Heart right ventricle (tissue), 16 donors: ENCODE data around the gene OXTR. TPM values are rescaled to one million over a fixed set of nuclear protein-coding genes. Genes with fewer than 3 reads are reported as not detected.

Experiments
- ATAC-seq, 8 donors: fragments of 200-7000 bp; cut with Tn5 transposase; one replicate each; pipeline ENCODE4 v1.9.1; 2020; ENCODE audit warnings: mild to moderate bottlenecking in 8 of 8, moderate library complexity in 8 of 8, moderate number of reproducible peaks in 1 of 8
- DNase-seq, 2 donors: peaks; one replicate each; pipeline ENCODE4 v3.0.0-alpha.2; 2020
- H3K27ac ChIP-seq, 10 donors: fragments of 200-600 bp; sonication (generic) in 2 of 10; one replicate each; pipeline versions ENCODE4 v1.5.0 to v1.8.0; 2020 to 2022; ENCODE audit warnings: mild to moderate bottlenecking in 3 of 10
- H3K27me3 ChIP-seq, 7 donors: fragments of 200-600 bp; one replicate each; pipeline ENCODE4 v1.8.0; 2021 to 2022; ENCODE audit warnings: mild to moderate bottlenecking in 2 of 7
- H3K36me3 ChIP-seq, 9 donors: fragments of 200-600 bp; sonication (generic) in 1 of 9; one replicate each; pipeline versions ENCODE4 v1.5.0 to v1.8.0; 2020 to 2022; ENCODE audit warnings: mild to moderate bottlenecking in 2 of 9
- H3K4me1 ChIP-seq, 9 donors: fragments of 200-600 bp; sonication (generic) in 1 of 9; one replicate each; pipeline versions ENCODE4 v1.5.0 to v1.8.0; 2020 to 2022; ENCODE audit warnings: mild to moderate bottlenecking in 4 of 9
- H3K4me3 ChIP-seq, 10 donors: fragments of 200-600 bp; sonication (generic) in 2 of 10; one replicate each; pipeline versions ENCODE4 v1.5.0 to v1.8.0; 2020 to 2022; ENCODE audit warnings: mild to moderate bottlenecking in 7 of 10, moderate library complexity in 2 of 10
- H3K9me3 ChIP-seq, 11 donors: fragments of 200-600 bp in 10 of 11; sonication (generic) in 2 of 11; one replicate each; pipeline versions ENCODE4 v1.5.0 to v1.8.0; 2013 to 2022; ENCODE audit warnings: mild to moderate bottlenecking in 2 of 11, control low read depth in 1 of 11, moderate library complexity in 1 of 11
- CTCF ChIP-seq, 9 donors: fragments of 200-600 bp; sonication (generic) in 2 of 9; IDR thresholded peaks; one replicate each; pipeline versions ENCODE4 v1.5.0 to v1.8.0; 2021 to 2022; ENCODE audit warnings: antibody characterized with exemption in 9 of 9, mild to moderate bottlenecking in 5 of 9, moderate library complexity in 1 of 9
- WGBS, 2 donors: extraction: QIAGEN DNeasy Blood & Tissue Kit; methylation state at CpG; one replicate each; pipeline ENCODE4 v1.1.7; 2013; ENCODE audit warnings: inconsistent platforms in 1 of 2; 5-methylcytosine and 5-hydroxymethylcytosine counted together
- intact Hi-C, 10 donors: fragments of 100-400 bp; cut with DNase I; formaldehyde crosslinking; loops; one replicate each; pipeline versions ENCODE4 v1.11.1 to v1.14.2; 2022
- polyA plus RNA-seq, 2 donors: library from polyadenylated mRNA; stranded (reverse); fragments of 200-250 nt; gene quantifications; one replicate each; pipeline ENCODE4 v1.2.3, GENCODE V29; 2013
- total RNA-seq, 10 donors: library from RNA; stranded (reverse); fragmentation: NEBNext Ultra II Directional in 3 of 10; extraction: Animal tissue kit (Norgen Biotek cat#: 25700) in 3 of 10; gene quantifications; one replicate each; pipeline versions ENCODE4 v1.2.1 to v1.2.4, GENCODE V29; 2021 to 2023
- donor health status: Arrhythmogenic right ventricular cardiomyopathy.
- donor health status: ischemic (EF 13 %, LVEDD 7.1; RV severe dilation, severe dysfunction).
- donor health status: healthy with polysubstance abuse.
- donor health status: DM: no; HTN: yes; CAD: no.
- donor health status: DM: no; HTN: no; CAD: no.
- donor health status: ischemic (EF 25% LVEDD 6.9; RV normal size, moderate dysfunction).
- donor health status: ischemic (EF 25% LVEDD 5.7; RV mildly dilated, moderate dysfunction).
- donor health status: healthy.
- donor health status: DM: yes; HTN: yes; CAD: no.
- donor health status: Ischemic cardiomyopathy.
- donor health status: ischemic (EF 35%, LVEDD 5.7; RV mildly dilated, moderate dysfunction).
- donor health status: nonischemic (EF 11% LVEDD 7.7; RV severe dilation, severe dysfunction).
- donor health status: DM: yes; HTN: yes; CAD: no.
- donor health status: PGD.
- donor health status: ischemic (EF 29% LVEDD 5.4; RV normal size, mild dysfunction).
- donor health status: nonischemic (EF 23%, LVEDD 6.1; RV moderate dilation, normal function).

OXTR gene
- total and polyA plus RNA-seq, 12 donors: 0.12 to 0.49 (median 0.21) TPM; not detected in 2

GRCh38 chr3:8794247-8794646 lies 24.8 kb upstream of the OXTR start:
- WGBS, 2 donors: 79 to 82% methylated on average over 3 of the region's 3 CpGs
- intact Hi-C loops: no loop called here
- DNase-seq (no peak), ATAC-seq (no peak)
- no peak for TF ChIP-seq CTCF (IDR thresholded peaks at IDR 0.05)
- H3K4me3 ChIP-seq: no peak overlapping the region
- H3K27ac ChIP-seq: no peak overlapping the region
- H3K36me3 ChIP-seq: no peaks in the 10 kb centered on the region
- no peaks in the 10 kb centered on the region for H3K4me1 ChIP-seq
- H3K27me3 ChIP-seq: no peaks in the 10 kb centered on the region
- H3K9me3 ChIP-seq: peaks cover 0 to 17% (median 7%) of the 10 kb centered on the region in 11 donors

GRCh38 chr3:8793242-8793641 lies 23.8 kb upstream of the OXTR start:
- no peak for ATAC-seq
- intact Hi-C loops: no loop called here

DNA sequence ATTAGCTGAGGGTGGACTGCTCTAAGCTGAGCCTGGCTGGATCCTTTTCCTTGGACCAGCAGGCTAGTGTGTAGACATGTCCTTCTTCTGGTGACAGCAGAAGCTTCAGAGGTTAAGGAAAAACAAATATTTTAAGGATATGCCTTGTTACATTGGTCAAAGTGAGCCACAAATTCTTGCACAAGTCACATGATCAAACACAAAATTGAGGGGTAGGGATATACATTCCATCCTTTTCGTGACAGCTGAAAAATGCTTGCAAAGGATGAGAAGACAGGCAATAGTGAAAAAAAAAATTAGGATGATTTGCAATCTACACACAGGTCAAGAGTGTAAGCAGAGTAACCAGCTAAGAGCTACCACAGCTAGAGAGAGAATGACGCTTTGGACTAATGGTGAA lies 21.1 kb upstream of the OXTR start:
- no peak for ATAC-seq
- H3K4me3 ChIP-seq: no peak overlapping the region
- 89 to 95% methylated on average over 2 of the region's 2 CpGs for WGBS, 2 donors
- no peaks in the 10 kb centered on the region for H3K36me3 ChIP-seq
- H3K27me3 ChIP-seq: no peaks in the 10 kb centered on the region
- TF ChIP-seq CTCF (IDR thresholded peaks at IDR 0.05): no peak
- H3K4me1 ChIP-seq: no peaks in the 10 kb centered on the region
- intact Hi-C loops: no loop called here
- no peak for DNase-seq
- H3K27ac ChIP-seq: no peak overlapping the region
- peaks cover 0 to 33% (median 7%) of the 10 kb centered on the region in 11 donors for H3K9me3 ChIP-seq

More at GRCh38 chr3:8793242-8793641, 23.8 kb upstream of the OXTR start:
- Histone ChIP-seq H3K36me3 (no peaks in the 10 kb centered on the region), H3K9me3 (peaks cover 0 to 27% (median 7%) of the 10 kb centered on the region in 11 donors), H3K27ac (no peak overlapping the region), H3K4me1 (no peaks in the 10 kb centered on the region), H3K27me3 (no peaks in the 10 kb centered on the region), H3K4me3 (no peak overlapping the region)
- no peak for TF ChIP-seq CTCF (IDR thresholded peaks at IDR 0.05)
- no peak for DNase-seq
- 89 to 95% methylated on average over 7 of the region's 7 CpGs for WGBS, 2 donors

DNA sequence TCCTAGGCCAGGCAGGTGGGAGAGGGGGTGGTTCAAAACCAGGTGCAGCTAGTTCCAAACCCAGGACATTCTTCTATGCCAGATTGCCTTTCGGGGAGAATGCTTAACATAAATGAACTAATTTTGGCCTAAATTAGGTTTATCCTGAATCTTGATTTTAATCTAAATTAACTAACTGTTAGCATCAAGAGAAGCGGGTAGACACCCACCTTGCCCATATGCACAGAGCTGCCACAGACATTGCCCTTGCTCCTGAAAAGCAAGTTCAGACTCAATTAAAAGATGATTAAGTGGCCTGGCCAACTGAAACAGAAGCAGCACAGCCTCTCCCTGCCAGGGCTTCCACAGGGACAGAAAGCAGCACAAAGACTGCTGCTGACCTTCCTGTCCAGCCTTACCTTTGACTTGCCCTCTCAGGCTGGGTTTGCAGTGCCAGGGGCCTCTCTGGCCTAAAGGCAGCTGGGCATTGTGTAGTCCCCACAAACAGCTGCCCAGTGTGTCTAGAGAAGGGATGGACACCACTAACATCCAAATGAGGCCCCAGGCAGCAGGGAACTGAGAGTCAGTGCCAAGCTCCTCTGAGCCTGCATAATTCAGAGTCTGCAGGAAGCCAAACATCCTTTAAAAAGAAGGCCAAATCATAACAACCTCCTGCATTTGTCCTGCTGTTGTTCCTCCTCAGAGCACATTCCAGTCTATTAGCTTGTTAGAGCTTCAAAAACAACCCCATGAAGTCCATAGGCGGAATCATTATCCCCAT lies 15.4 kb upstream of the OXTR start:
- no peak overlapping the region for H3K4me3 ChIP-seq
- no peaks in the 10 kb centered on the region for H3K36me3 ChIP-seq
- no peaks in the 10 kb centered on the region for H3K27me3 ChIP-seq
- no peaks in the 10 kb centered on the region for H3K4me1 ChIP-seq
- WGBS, 2 donors: 72 to 93% methylated on average over 3 of the region's 3 CpGs
- H3K9me3 ChIP-seq: peaks cover 0 to 22% (median 6%) of the 10 kb centered on the region in 11 donors
- ATAC-seq (no peak), DNase-seq (no peak)
- intact Hi-C loops: no loop called here
- TF ChIP-seq CTCF (IDR thresholded peaks at IDR 0.05): no peak
- no peak overlapping the region for H3K27ac ChIP-seq
